HL-60 (cell line): Measurements from ENCODE around the gene CDH6.

ENCODE experiments used
- CTCF ChIP-seq: IDR thresholded peaks from one replicate; pipeline ENCODE4 v1.5.1; 2011; ENCODE audit warnings: low read length, control low read depth, inconsistent platforms; ENCODE audit not compliant: insufficient read depth
- GABPA ChIP-seq: IDR thresholded peaks from 2 replicates; pipeline ENCODE4 v1.6.1; 2012; ENCODE audit warnings: low read depth
- SPI1 ChIP-seq: IDR thresholded peaks from 2 replicates; pipeline ENCODE4 v1.6.1; 2012; ENCODE audit warnings: low read depth, mild to moderate bottlenecking, borderline replicate concordance
- TF ChIP-seq, protein P1 (sequence below): IDR thresholded peaks from 2 replicates; pipeline ENCODE4 v1.6.1; 2012; ENCODE audit warnings: low read depth; ENCODE audit not compliant: insufficient replicate concordance

GRCh38 chr5:31197183-31197582, 3.7 kb downstream of the CDH6 start:
- no peak for TF ChIP-seq GABPA
- no peak for TF ChIP-seq CTCF
- TF ChIP-seq, protein P1, sequence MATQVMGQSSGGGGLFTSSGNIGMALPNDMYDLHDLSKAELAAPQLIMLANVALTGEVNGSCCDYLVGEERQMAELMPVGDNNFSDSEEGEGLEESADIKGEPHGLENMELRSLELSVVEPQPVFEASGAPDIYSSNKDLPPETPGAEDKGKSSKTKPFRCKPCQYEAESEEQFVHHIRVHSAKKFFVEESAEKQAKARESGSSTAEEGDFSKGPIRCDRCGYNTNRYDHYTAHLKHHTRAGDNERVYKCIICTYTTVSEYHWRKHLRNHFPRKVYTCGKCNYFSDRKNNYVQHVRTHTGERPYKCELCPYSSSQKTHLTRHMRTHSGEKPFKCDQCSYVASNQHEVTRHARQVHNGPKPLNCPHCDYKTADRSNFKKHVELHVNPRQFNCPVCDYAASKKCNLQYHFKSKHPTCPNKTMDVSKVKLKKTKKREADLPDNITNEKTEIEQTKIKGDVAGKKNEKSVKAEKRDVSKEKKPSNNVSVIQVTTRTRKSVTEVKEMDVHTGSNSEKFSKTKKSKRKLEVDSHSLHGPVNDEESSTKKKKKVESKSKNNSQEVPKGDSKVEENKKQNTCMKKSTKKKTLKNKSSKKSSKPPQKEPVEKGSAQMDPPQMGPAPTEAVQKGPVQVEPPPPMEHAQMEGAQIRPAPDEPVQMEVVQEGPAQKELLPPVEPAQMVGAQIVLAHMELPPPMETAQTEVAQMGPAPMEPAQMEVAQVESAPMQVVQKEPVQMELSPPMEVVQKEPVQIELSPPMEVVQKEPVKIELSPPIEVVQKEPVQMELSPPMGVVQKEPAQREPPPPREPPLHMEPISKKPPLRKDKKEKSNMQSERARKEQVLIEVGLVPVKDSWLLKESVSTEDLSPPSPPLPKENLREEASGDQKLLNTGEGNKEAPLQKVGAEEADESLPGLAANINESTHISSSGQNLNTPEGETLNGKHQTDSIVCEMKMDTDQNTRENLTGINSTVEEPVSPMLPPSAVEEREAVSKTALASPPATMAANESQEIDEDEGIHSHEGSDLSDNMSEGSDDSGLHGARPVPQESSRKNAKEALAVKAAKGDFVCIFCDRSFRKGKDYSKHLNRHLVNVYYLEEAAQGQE: no peak
- TF ChIP-seq SPI1: no peak
